ENCODE data around the gene SLC35F5.

Gene SLC35F5

GRCh38 chr2:113768770-113769169 is 12.3 kb upstream of the SLC35F5 start:
- TF ChIP-seq CTCF (conservative IDR thresholded peaks at IDR 0.05; ENCODE audit: control insufficient read depth, insufficient read depth, low read depth, low read length), result no peak
- DNase-seq (ENCODE audit: low read depth), result peak; percentile 18
- no peak overlapping the region for H3K4me3 ChIP-seq (ENCODE audit: control insufficient read depth, low read depth, low read length)

DNA sequence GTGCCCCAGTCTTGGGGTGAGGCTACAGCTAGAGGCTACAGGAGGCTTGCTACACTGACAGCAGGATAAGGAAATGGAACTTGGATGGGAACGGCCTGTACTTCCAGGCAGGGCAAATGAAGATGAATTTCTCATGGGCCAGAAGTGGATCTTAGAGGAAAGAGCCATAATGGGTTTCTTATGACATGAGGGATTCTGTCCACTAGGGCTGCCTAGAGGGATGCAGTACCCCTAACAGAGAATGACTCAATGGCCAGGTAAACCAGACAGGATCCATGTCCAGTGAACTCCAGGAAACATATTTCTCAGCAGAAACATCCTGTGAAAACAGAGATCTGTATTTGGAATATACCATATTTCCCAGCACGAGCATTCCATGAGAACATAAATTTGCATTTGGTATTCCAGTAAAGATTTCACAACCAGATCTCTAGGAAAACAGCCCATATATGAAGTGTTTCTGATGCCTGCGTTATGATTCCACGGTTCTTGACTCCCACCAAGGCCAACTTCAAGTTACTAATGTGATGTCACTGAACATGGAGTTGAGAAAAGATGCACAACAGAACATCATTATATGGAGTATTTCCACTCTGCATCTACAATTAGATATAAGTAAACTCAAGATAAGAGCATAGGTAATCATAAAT is 11.5 kb upstream of the SLC35F5 start:
- TF ChIP-seq CTCF (conservative IDR thresholded peaks at IDR 0.05; ENCODE audit: control insufficient read depth, insufficient read depth, low read depth, low read length), result no peak
- no peak overlapping the region for H3K4me3 ChIP-seq (ENCODE audit: control insufficient read depth, low read depth, low read length)
- no peak for DNase-seq (ENCODE audit: low read depth)

DNA sequence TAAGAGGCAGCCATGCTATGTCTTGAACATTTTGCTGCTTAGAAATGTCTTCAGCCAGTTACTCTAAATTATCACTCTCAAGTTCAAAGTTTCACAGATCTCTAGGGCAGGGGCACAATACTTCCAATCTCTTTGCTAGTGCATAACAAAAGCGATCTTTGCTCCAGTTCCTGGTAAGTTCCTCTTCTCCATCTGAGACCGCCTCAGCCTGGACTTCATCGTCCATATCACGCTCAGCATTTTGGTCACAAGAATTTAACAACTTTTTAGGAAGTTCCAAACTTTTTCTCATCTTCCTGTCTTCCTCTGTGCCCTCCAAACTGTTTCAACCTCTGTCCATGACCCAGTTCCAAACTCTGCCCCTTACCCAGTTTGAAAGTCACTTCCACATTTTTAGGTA is 8.8 kb upstream of the SLC35F5 start:
- no peak overlapping the region for H3K4me3 ChIP-seq (ENCODE audit: control insufficient read depth, low read depth, low read length)
- no peak for TF ChIP-seq CTCF (conservative IDR thresholded peaks at IDR 0.05; ENCODE audit: control insufficient read depth, insufficient read depth, low read depth, low read length)
- no peak for DNase-seq (ENCODE audit: low read depth)

- TF ChIP-seq CTCF (conservative IDR thresholded peaks at IDR 0.05; ENCODE audit: control insufficient read depth, insufficient read depth, low read depth, low read length), result no peak
- H3K4me3 ChIP-seq (ENCODE audit: control insufficient read depth, low read depth, low read length), result no peak overlapping the region
- peak; percentile 88 for DNase-seq (ENCODE audit: low read depth)
Measured at GRCh38 chr2:113762377-113763118, 6.1 kb upstream of the SLC35F5 start.

GRCh38 chr2:113760400-113760799 is 4.0 kb upstream of the SLC35F5 start:
- H3K4me3 ChIP-seq (ENCODE audit: control insufficient read depth, low read depth, low read length), result no peak overlapping the region
- no peak for TF ChIP-seq CTCF (conservative IDR thresholded peaks at IDR 0.05; ENCODE audit: control insufficient read depth, insufficient read depth, low read depth, low read length)
- DNase-seq (ENCODE audit: low read depth), result peak; percentile 88

DNA sequence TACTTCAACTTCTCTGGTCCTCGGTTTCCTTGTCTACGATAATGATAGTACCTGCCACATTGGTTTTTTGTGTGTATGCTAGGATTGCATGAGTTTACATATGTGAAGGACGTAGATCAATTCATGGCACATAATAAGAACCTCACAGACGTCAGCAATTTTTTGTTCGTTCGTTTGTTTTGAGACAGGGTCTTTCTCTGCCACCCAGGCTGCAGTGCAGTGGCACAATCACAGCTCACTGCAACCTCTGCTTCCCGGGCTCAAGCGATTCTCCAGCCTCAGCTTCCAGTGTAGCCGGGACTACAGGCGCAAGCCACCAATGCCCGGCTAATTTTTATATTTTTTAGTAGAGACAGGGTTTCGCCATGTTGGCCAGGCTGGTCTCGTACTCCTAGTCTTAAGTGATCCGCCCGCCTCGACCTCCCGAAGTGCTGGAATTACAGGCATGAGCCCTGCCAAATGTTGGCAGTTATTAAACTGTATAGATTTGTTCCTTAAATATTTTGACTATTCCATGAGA is 756 bp upstream of the SLC35F5 start:
- no peak for TF ChIP-seq CTCF (conservative IDR thresholded peaks at IDR 0.05; ENCODE audit: control insufficient read depth, insufficient read depth, low read depth, low read length)
- H3K4me3 ChIP-seq (ENCODE audit: control insufficient read depth, low read depth, low read length), result peak overlapping the region; percentile 80
- DNase-seq (ENCODE audit: low read depth), result no peak

Data from fibroblast of mammary gland (primary cell).